HepG2 (cell line): ENCODE measurements around the gene SLC19A1. TPM values are rescaled to one million over a fixed set of nuclear protein-coding genes. Genes with fewer than 3 reads are reported as not detected.

ENCODE experiments used
- ATAC-seq: fragments of 200-7000 bp; cut with Tn5 transposase; 3 replicates; pipeline ENCODE4 v1.9.1; 2020; ENCODE audit warnings: mild to moderate bottlenecking, moderate library complexity
- BruUV-seq: library from RNA; stranded (reverse); fragments of 400-500 nt; replicated peaks from 2 replicates; lab custom pipeline; 2021; lab: Mats Ljungman, UMichigan
- CTCF ChIA-PET: fragments of 300-600 bp; formaldehyde crosslinking; extraction: SDS; loops from one replicate; lab custom pipeline; 2021; ENCODE audit warnings: low total read pairs, inconsistent platforms, low intra/inter-chr PET ratio; lab: Yijun Ruan, JAX
- POLR2A ChIA-PET: fragments of 350-600 bp; sonication (Branson Sonifier 250); formaldehyde crosslinking; loops from one replicate; lab custom pipeline; 2020; ENCODE audit warnings: antibody characterized with exemption, inconsistent platforms; lab: Yijun Ruan, JAX
- DNase-seq: peaks from one replicate; pipeline ENCODE4 v3.0.0-alpha.2; 2015; ENCODE audit warnings: low spot score
- FAIRE-seq: peaks from 3 replicates; lab custom pipeline; 2011; peaks lifted over from hg19 to GRCh38; lab: Jason Lieb, UNC
- H2AFZ ChIP-seq: one replicate; pipeline ENCODE4 v1.6.1; 2011; ENCODE audit warnings: low read length, inconsistent platforms
- H3K27ac ChIP-seq: fragments of 300-600 bp; 3 replicates; pipeline ENCODE4 v1.8.0; 2011; ENCODE audit warnings: mixed run types, mild to moderate bottlenecking, mixed read lengths, low read length, inconsistent platforms; ENCODE audit not compliant: insufficient read depth; ENCODE audit errors: extremely low read length
- H3K27me3 ChIP-seq, 2 experiments: fragments of 200-600 bp in 1 of 2; 2 replicates in 1 of 2; 3 replicates in 1 of 2; pipeline versions ENCODE4 v1.6.0 to v1.8.0; 2011; ENCODE audit warnings: low read length in 2 of 2, mild to moderate bottlenecking in 2 of 2, moderate library complexity in 2 of 2, inconsistent platforms in 1 of 2; ENCODE audit not compliant: insufficient read depth in 2 of 2, control insufficient read depth in 1 of 2
- H3K36me3 ChIP-seq, 2 experiments: fragments of 200-600 bp in 1 of 2; replicated peaks in 1 of 2; 2 replicates in 1 of 2; 3 replicates in 1 of 2; pipeline versions ENCODE4 v1.5.1 to v1.8.0; 2011; ENCODE audit warnings: low read length in 2 of 2, inconsistent platforms in 1 of 2; ENCODE audit not compliant: insufficient read depth in 2 of 2, control insufficient read depth in 1 of 2
- H3K4me1 ChIP-seq: 2 replicates; pipeline ENCODE4 v1.5.1; 2012; ENCODE audit warnings: low read length, inconsistent platforms; ENCODE audit not compliant: insufficient read depth
- H3K4me2 ChIP-seq: 2 replicates; pipeline ENCODE4 v1.6.0; 2011; ENCODE audit warnings: low read depth, low read length, inconsistent platforms
- H3K4me3 ChIP-seq, 3 experiments: fragments of 200-600 bp in 1 of 3; sonication (generic), shearing (Covaris generic) in 1 of 3; replicated peaks in 1 of 3; 2 replicates each; pipeline ENCODE4 v1.5.1; 2011 to 2016; ENCODE audit warnings: low read length in 3 of 3, inconsistent platforms in 2 of 3, low read depth in 2 of 3, mild to moderate bottlenecking in 2 of 3, control low read depth in 1 of 3, mixed read lengths in 1 of 3; ENCODE audit not compliant: insufficient read depth in 1 of 3
- H3K79me2 ChIP-seq: one replicate; pipeline ENCODE4 v1.6.1; 2011; ENCODE audit warnings: low read length, inconsistent platforms; ENCODE audit not compliant: insufficient read depth
- H3K9ac ChIP-seq: 2 replicates; pipeline ENCODE4 v1.6.0; 2011; ENCODE audit warnings: mild to moderate bottlenecking, low read depth, low read length, inconsistent platforms; ENCODE audit not compliant: insufficient read depth
- H3K9me3 ChIP-seq: 2 replicates; pipeline ENCODE4 v1.5.1; 2012; ENCODE audit warnings: mild to moderate bottlenecking, low read length
- H4K20me1 ChIP-seq: 2 replicates; pipeline ENCODE4 v1.6.0; 2011; ENCODE audit warnings: inconsistent platforms, mild to moderate bottlenecking, low read length, moderate library complexity; ENCODE audit not compliant: insufficient read depth
- AGO2 ChIP-seq: fragments of 200-400 bp; formaldehyde crosslinking; optimal IDR thresholded peaks from 2 replicates; pipeline ENCODE3; 2017; ENCODE audit warnings: mild to moderate bottlenecking, low read depth, low read length, moderate library complexity
- ARID3A ChIP-seq: IDR thresholded peaks from 2 replicates; pipeline ENCODE4 v1.6.1; 2012; ENCODE audit warnings: low read depth, low read length, improper control_type of control experiment
- TFE3 ChIP-seq: IDR thresholded peaks from 2 replicates; pipeline ENCODE4 v1.6.1; 2016
- THAP9 ChIP-seq: sonication (generic); formaldehyde crosslinking; IDR thresholded peaks from 2 replicates; pipeline ENCODE4; 2020; ENCODE audit warnings: missing genetic modification reagents, mild to moderate bottlenecking, borderline replicate concordance
- ZBTB33 ChIP-seq: sonication (generic); formaldehyde crosslinking; IDR thresholded peaks from 2 replicates; pipeline ENCODE4 v1.4.0; 2020; ENCODE audit warnings: missing genetic modification reagents
- WGBS: methylation state at CpG from one replicate; pipeline ENCODE4 v1.1.6; 2017; ENCODE audit warnings: low lambda C conversion rate; 5-methylcytosine and 5-hydroxymethylcytosine counted together
- in situ Hi-C: cut with HindIII; loops from 2 replicates; pipeline ENCODE4 v1.10.0; 2017; ENCODE audit warnings: low pct_unique_long_range_greater_than_20kb; ENCODE audit not compliant: extremely low pct_ligation_motif_present
- intact Hi-C: fragments of 100-400 bp; cut with micrococcal nuclease; formaldehyde crosslinking; loops from one replicate; pipeline ENCODE4 v1.10.0; 2022; ENCODE audit not compliant: unreplicated experiment
- polyA plus RNA-seq, 8 experiments: library from polyadenylated mRNA; depleted of rRNA in 3 of 8; stranded (reverse) in 7 of 8; unstranded in 1 of 8; fragments of >200 nt; fragmentation: Illumina TruSeq in 4 of 8; extraction: Trizol in 4 of 8; gene quantifications; 2 replicates each; pipeline versions ENCODE4 v1.2.1 to v1.2.3, GENCODE V29; 2011 to 2016; ENCODE audit warnings: low read depth in 4 of 8, missing spikeins in 1 of 8, mixed read lengths in 1 of 8; ENCODE audit not compliant: insufficient read depth in 1 of 8
- total RNA-seq, 5 experiments: library from RNA; depleted of rRNA; stranded (reverse); fragments of >200 nt; fragmentation: Illumina TruSeq; extraction: Trizol; gene quantifications; 2 replicates each; pipeline ENCODE4 v1.2.3, GENCODE V29; 2016; ENCODE audit warnings: low read depth in 1 of 5

Gene SLC19A1
- total and polyA plus RNA-seq, 2 of the 13 experiments (the other 11 are each of a cell fraction or from before 2014, with no cell fraction given): 21.8 to 23.0 TPM

- no peak for TF ChIP-seq THAP9 (CRISPR knock-in tag)
- peak; percentile 8 for TF ChIP-seq AGO2
- TF ChIP-seq ZBTB33 (CRISPR knock-in tag): peak; percentile 79
Observed at GRCh38 chr21:45454926-45455673, 87.1 kb downstream of the SLC19A1 start (continued).

GRCh38 chr21:45454060-45454925 is 87.9 kb downstream of the SLC19A1 start:
- DNase-seq: no peak
- H3K27ac ChIP-seq: peak overlapping the region; percentile 38
- TF ChIP-seq TFE3: no peak
- no peak for TF ChIP-seq ARID3A

More at GRCh38 chr21:45454060-45454925, 87.9 kb downstream of the SLC19A1 start:
- no peak overlapping the region for H3K9ac ChIP-seq
- FAIRE-seq (no peak), ATAC-seq (peak; percentile 11)
- ChIA-PET CTCF (no interaction called here), POLR2A (interaction anchor here (2.1 to 2.4 kb wide), 2 partner anchors 15 to 18 kb away, joined by 7 to 12 read pairs; no protein-coding TSS in a partner anchor)
- peaks cover 69% of the 10 kb centered on the region for H3K4me1 ChIP-seq
- H3K79me2 ChIP-seq: peaks cover 62% of the 10 kb centered on the region
- intact Hi-C loops: no loop called here
- in situ Hi-C loops: no loop called here
- no peak overlapping the region for H3K4me3 ChIP-seq
- H3K4me2 ChIP-seq: no peak overlapping the region
- no TSS peak for BruUV-seq
- H3K27me3 ChIP-seq: no peaks in the 10 kb centered on the region
- no peaks in the 10 kb centered on the region for H3K9me3 ChIP-seq
- no peaks in the 10 kb centered on the region for H4K20me1 ChIP-seq
- H3K36me3 ChIP-seq: peaks cover 0 to 2% of the 10 kb centered on the region in 2 experiments; a peak in 2 of 5 replicates
- WGBS: 93% methylated on average over 8 of the region's 24 CpGs
- no peak overlapping the region for H2AFZ ChIP-seq
